K562 (cell line): ENCODE data around the gene UBAC2. TPM values are rescaled to one million over a fixed set of nuclear protein-coding genes. Genes with fewer than 3 reads are reported as not detected.

Source experiments
- ATAC-seq: fragments of 200-7000 bp; cut with Tn5 transposase; 3 replicates; pipeline ENCODE4 v1.9.1; 2020; ENCODE audit warnings: moderate library complexity
- BruUV-seq: library from RNA; stranded (reverse); fragments of 400-500 nt; replicated peaks from 2 replicates; lab custom pipeline; 2021; lab: Mats Ljungman, UMichigan
- CTCF ChIA-PET: fragments of 300-600 bp; formaldehyde crosslinking; extraction: SDS; loops from one replicate; lab custom pipeline; 2021; ENCODE audit warnings: low intra/inter-chr PET ratio; lab: Yijun Ruan, JAX
- POLR2A ChIA-PET: fragments of 300-600, 350-650 bp; sonication (Branson Sonifier 250); formaldehyde crosslinking; extraction: SDS; loops from one replicate; lab custom pipeline; 2021; ENCODE audit warnings: antibody characterized with exemption, inconsistent platforms; lab: Yijun Ruan, JAX
- DNase-seq, 4 experiments: peaks; one replicate each; pipeline versions ENCODE4 v3.0.0 to v3.0.0-alpha.2; 2011 to 2018; ENCODE audit warnings: low spot score in 3 of 4, mixed read lengths in 3 of 4; ENCODE audit errors: extremely low read depth in 1 of 4
- FAIRE-seq: peaks from 2 replicates; lab custom pipeline; 2011; peaks lifted over from hg19 to GRCh38; lab: Jason Lieb, UNC
- H2AFZ ChIP-seq: 2 replicates; pipeline ENCODE4 v1.6.0; 2011; ENCODE audit warnings: low read depth, low read length, control low read depth, inconsistent platforms
- H3K27ac ChIP-seq: fragments of 200-600 bp; 3 replicates; pipeline ENCODE4 v1.8.0; 2011; ENCODE audit warnings: low read depth, mild to moderate bottlenecking, control low read depth, inconsistent platforms, low read length, moderate library complexity, mixed read lengths; ENCODE audit errors: extremely low read depth
- H3K27me3 ChIP-seq, 2 experiments: fragments of 300-600 bp in 1 of 2; 2 replicates in 1 of 2; 3 replicates in 1 of 2; pipeline versions ENCODE4 v1.6.0 to v1.8.0; 2011; ENCODE audit warnings: inconsistent platforms in 2 of 2, low read length in 2 of 2, mild to moderate bottlenecking in 1 of 2, mixed read lengths in 1 of 2, moderate library complexity in 1 of 2; ENCODE audit not compliant: control insufficient read depth in 2 of 2, insufficient read depth in 2 of 2
- H3K36me3 ChIP-seq: fragments of 300-600 bp; 3 replicates; pipeline ENCODE4 v1.8.0; 2011; ENCODE audit warnings: mild to moderate bottlenecking, low read length, inconsistent platforms; ENCODE audit not compliant: control insufficient read depth, insufficient read depth
- H3K4me1 ChIP-seq, 2 experiments: fragments of 200-600 bp in 1 of 2; replicated peaks in 1 of 2; 2 replicates in 1 of 2; 3 replicates in 1 of 2; pipeline versions ENCODE4 v1.5.1 to v1.8.0; 2011; ENCODE audit warnings: inconsistent platforms in 2 of 2, low read length in 2 of 2, mild to moderate bottlenecking in 1 of 2, mixed read lengths in 1 of 2, moderate library complexity in 1 of 2; ENCODE audit not compliant: control insufficient read depth in 2 of 2, insufficient read depth in 2 of 2
- H3K4me2 ChIP-seq: 2 replicates; pipeline ENCODE4 v1.6.1; 2011; ENCODE audit warnings: low read length, control low read depth, inconsistent platforms, mixed read lengths; ENCODE audit not compliant: insufficient read depth
- H3K4me3 ChIP-seq: fragments of 200-600 bp; sonication (generic), shearing (Covaris generic); 2 replicates; pipeline ENCODE4 v1.5.1; 2016; ENCODE audit warnings: control low read depth, inconsistent platforms
- H3K79me2 ChIP-seq: fragments of 200-600 bp; 3 replicates; pipeline ENCODE4 v1.8.0; 2011; ENCODE audit warnings: low read length, inconsistent platforms; ENCODE audit not compliant: control insufficient read depth, insufficient read depth
- H3K9ac ChIP-seq, 2 experiments: 2 replicates each; pipeline versions ENCODE4 v1.6.0 to v1.6.1; 2011; ENCODE audit warnings: low read depth in 2 of 2, low read length in 2 of 2, control low read depth in 1 of 2, inconsistent platforms in 1 of 2, mild to moderate bottlenecking in 1 of 2, mixed read lengths in 1 of 2; ENCODE audit not compliant: insufficient read depth in 1 of 2
- H3K9me1 ChIP-seq: one replicate; pipeline ENCODE4 v1.6.0; 2011; ENCODE audit warnings: inconsistent platforms, mild to moderate bottlenecking, low read length, moderate library complexity; ENCODE audit not compliant: control insufficient read depth, insufficient read depth
- H3K9me3 ChIP-seq: replicated peaks from 2 replicates; pipeline ENCODE4 v1.5.1; 2011; ENCODE audit warnings: low read depth, low read length, inconsistent platforms; ENCODE audit not compliant: control insufficient read depth, insufficient read depth
- H4K20me1 ChIP-seq: replicated peaks from 2 replicates; pipeline ENCODE4 v1.6.1; 2011; ENCODE audit warnings: low read length, inconsistent platforms, mixed read lengths; ENCODE audit not compliant: control insufficient read depth, insufficient read depth
- ARID2 ChIP-seq: fragments of 450-650 bp; IDR thresholded peaks from 2 replicates; pipeline ENCODE4 v1.6.1; 2017; ENCODE audit warnings: antibody characterized with exemption, mild to moderate bottlenecking
- ETV6 ChIP-seq, 3 experiments: fragments of 150-350 bp in 1 of 3; sonication (generic) in 1 of 3; formaldehyde crosslinking in 1 of 3; IDR thresholded peaks; 2 replicates each; pipeline versions ENCODE4 v1.6.1 to v1.8.0; 2014 to 2022; ENCODE audit warnings: borderline replicate concordance in 2 of 3, low read depth in 2 of 3, antibody characterized with exemption in 1 of 3, low read length in 1 of 3, mild to moderate bottlenecking in 1 of 3, missing genetic modification reagents in 1 of 3
- FOXP4 ChIP-seq: sonication (generic); formaldehyde crosslinking; IDR thresholded peaks from 2 replicates; pipeline ENCODE4 v1.8.0; 2022; ENCODE audit warnings: mild to moderate bottlenecking, missing genetic modification reagents, borderline replicate concordance
- HEY1 ChIP-seq: fragments of 250-450 bp; sonication (Bioruptor Pico); IDR thresholded peaks from 2 replicates; pipeline ENCODE4 v1.5.0; 2020; ENCODE audit warnings: mild to moderate bottlenecking, moderate library complexity, borderline replicate concordance
- JUN ChIP-seq, 2 experiments: sonication (generic) in 1 of 2; formaldehyde crosslinking in 1 of 2; IDR thresholded peaks; 2 replicates each; pipeline versions ENCODE4 v1.6.1 to v1.8.0; 2012 to 2022; ENCODE audit warnings: borderline replicate concordance in 2 of 2, mild to moderate bottlenecking in 2 of 2, improper control_type of control experiment in 1 of 2, low read depth in 1 of 2, low read length in 1 of 2, missing genetic modification reagents in 1 of 2
- MCM7 ChIP-seq, 2 experiments: fragments of 450-650 bp; IDR thresholded peaks; 2 replicates each; pipeline ENCODE4 v1.6.1; 2016 to 2018
- MXD1 ChIP-seq: fragments of 250-450 bp; sonication (Bioruptor Pico); IDR thresholded peaks from 2 replicates; pipeline ENCODE4 v1.8.0; 2021; ENCODE audit warnings: borderline replicate concordance, mild to moderate bottlenecking, moderate library complexity; ENCODE audit not compliant: poor library complexity, severe bottlenecking
- POLR2AphosphoS5 ChIP-seq: IDR thresholded peaks from 2 replicates; pipeline ENCODE4 v1.6.1; 2011; ENCODE audit warnings: mild to moderate bottlenecking, low read depth, low read length, moderate library complexity; ENCODE audit not compliant: control insufficient read depth, insufficient read depth
- PURB ChIP-seq: sonication (generic); formaldehyde crosslinking; IDR thresholded peaks from 2 replicates; pipeline ENCODE4 v1.9.0; 2021; ENCODE audit warnings: low read depth, mild to moderate bottlenecking, missing genetic modification reagents
- RBM14 ChIP-seq: fragments of 200-400 bp; formaldehyde crosslinking; IDR thresholded peaks from 2 replicates; pipeline ENCODE4 v1.6.1; 2018; ENCODE audit warnings: low read depth, mild to moderate bottlenecking, low read length, moderate library complexity, borderline replicate concordance; ENCODE audit not compliant: insufficient read depth
- SLC30A9 ChIP-seq: fragments of 250-450 bp; sonication (Bioruptor Pico); IDR thresholded peaks from 2 replicates; pipeline ENCODE4 v1.8.0; 2022; ENCODE audit warnings: mild to moderate bottlenecking, moderate library complexity
- SNIP1 ChIP-seq: fragments of 450-650 bp; IDR thresholded peaks from 2 replicates; pipeline ENCODE4 v1.7.1; 2017; ENCODE audit warnings: low read depth, mild to moderate bottlenecking
- ZBTB49 ChIP-seq: sonication (generic); formaldehyde crosslinking; IDR thresholded peaks from 2 replicates; pipeline ENCODE4 v1.8.0; 2022; ENCODE audit warnings: missing genetic modification reagents, mild to moderate bottlenecking, borderline replicate concordance
- ZNF232 ChIP-seq: sonication (generic); formaldehyde crosslinking; IDR thresholded peaks from 2 replicates; pipeline ENCODE4 v1.8.0; 2022; ENCODE audit warnings: mild to moderate bottlenecking, missing genetic modification reagents
- ZNF551 ChIP-seq: fragments of 250-450 bp; sonication (Bioruptor Pico); IDR thresholded peaks from 2 replicates; pipeline ENCODE4 v1.5.0; 2021; ENCODE audit warnings: mild to moderate bottlenecking, moderate library complexity
- WGBS: fragments of 100-300 bp; shearing (Covaris generic); methylation state at CpG from one replicate; pipeline ENCODE4 v1.1.6; 2016; ENCODE audit warnings: low coverage, mixed read lengths; ENCODE audit not compliant: insufficient coverage; ENCODE audit errors: missing lambda C conversion rate; 5-methylcytosine and 5-hydroxymethylcytosine counted together
- in situ Hi-C: fragments of 300-500 bp; cut with MboI; formaldehyde crosslinking; loops from 4 replicates; pipeline ENCODE4 v1.15.0; 2018; ENCODE audit warnings: inconsistent platforms, mixed read lengths
- intact Hi-C: fragments of 100-400 bp; cut with micrococcal nuclease; formaldehyde crosslinking; loops from 2 replicates; pipeline ENCODE4 v1.14.2; 2022
- polyA plus RNA-seq, 8 experiments: library from polyadenylated mRNA; depleted of rRNA in 4 of 8; stranded (reverse) in 5 of 8; unstranded in 3 of 8; fragments of >200 nt; fragmentation: Nextera tagmentation in 2 of 8; fragmentation: Illumina TruSeq in 1 of 8; extraction: Ambion mirVana in 2 of 8; extraction: Trizol in 1 of 8; gene quantifications; 2 replicates each; pipeline versions ENCODE4 v1.2.1 to v1.2.3, GENCODE V29; 2011 to 2014; ENCODE audit warnings: inconsistent platforms in 1 of 8, missing spikeins in 1 of 8
- total RNA-seq, 7 experiments: library from RNA; depleted of rRNA in 6 of 7; stranded (reverse); fragments of >200 nt in 6 of 7; fragmentation: Illumina TruSeq in 2 of 7; extraction: Trizol in 2 of 7; gene quantifications; 2 replicates each; pipeline versions ENCODE4 v1.2.1 to v1.2.3, GENCODE V29; 2011 to 2021; ENCODE audit warnings: low replicate concordance in 1 of 7

Gene UBAC2
- total and polyA plus RNA-seq, 9 of the 15 experiments (the other 6 are each of a cell fraction or from before 2014, with no cell fraction given): 6.0 to 84.1 (median 32.3) TPM

GRCh38 chr13:99250982-99251825 lies 50.5 kb downstream of the UBAC2 start:
- Histone ChIP-seq H3K27ac (no peak overlapping the region), H3K36me3 (peaks cover 28% of the 10 kb centered on the region; the same call in 2 of the 3 replicates), H3K9ac (no peak overlapping the region), H3K4me3 (no peak overlapping the region), H3K27me3 (no peaks in the 10 kb centered on the region), H3K9me1 (no peaks in the 10 kb centered on the region)
- no TSS peak for BruUV-seq
- WGBS: 68% methylated on average over 4 of the region's 5 CpGs
- CTCF ChIA-PET: no interaction called here
- TF ChIP-seq JUN (IDR thresholded peaks at IDR 0.05; ENCODE audit: borderline replicate concordance, low read depth, low read length): no peak
- TF ChIP-seq JUN (CRISPR knock-in tag; IDR thresholded peaks at IDR 0.05; ENCODE audit: borderline replicate concordance): no peak
- TF ChIP-seq SLC30A9: no peak
- no peak for TF ChIP-seq ZNF232 (CRISPR knock-in tag)
- no peak for TF ChIP-seq POLR2AphosphoS5
- TF ChIP-seq RBM14: no peak
- TF ChIP-seq ZBTB49 (CRISPR knock-in tag): no peak
- TF ChIP-seq ZNF551 (CRISPR knock-in tag): no peak
- no peak for TF ChIP-seq PURB (CRISPR knock-in tag)
- no peak for TF ChIP-seq MXD1 (CRISPR knock-in tag)
- no peak for TF ChIP-seq FOXP4
- no peak for TF ChIP-seq ARID2
- TF ChIP-seq SNIP1: no peak
- TF ChIP-seq ETV6 (IDR thresholded peaks at IDR 0.05; ENCODE audit: borderline replicate concordance in 1 of 2, low read depth in 2 of 2, low read length in 1 of 2): no peak
- no peak for TF ChIP-seq ETV6 (CRISPR knock-in tag; IDR thresholded peaks at IDR 0.05; ENCODE audit: borderline replicate concordance)
- no peak for TF ChIP-seq MCM7 (IDR thresholded peaks at IDR 0.05)
- TF ChIP-seq HEY1 (CRISPR knock-in tag): no peak
- TF ChIP-seq, all 486 proteins: peak for 0
- Histone ChIP-seq H2AFZ (no peak overlapping the region), H4K20me1 (no peaks in the 10 kb centered on the region), H3K9me3 (no peaks in the 10 kb centered on the region), H3K79me2 (no peaks in the 10 kb centered on the region), H3K4me1 (no peaks in the 10 kb centered on the region), H3K4me2 (no peak overlapping the region)
- FAIRE-seq (no peak), DNase-seq (no peak), ATAC-seq (no peak)
- intact Hi-C loops: no loop called here
- POLR2A ChIA-PET: interaction anchor here (0.5 kb wide), 1 partner anchor 87 kb away, joined by 3 read pairs; no protein-coding TSS in a partner anchor
- in situ Hi-C loops: no loop called here
